ENCODE measurements around the gene CLDN1.

The CLDN1 gene

GRCh38 chr3:190330936-190331734 lies 8.9 kb upstream of the CLDN1 start:
- DNase-seq, result no peak

GRCh38 chr3:190326930-190327329 lies 4.7 kb upstream of the CLDN1 start:
- no peak for DNase-seq

GRCh38 chr3:190326361-190326760 lies 4.1 kb upstream of the CLDN1 start:
- DNase-seq, result no peak

GRCh38 chr3:190325923-190326322 lies 3.7 kb upstream of the CLDN1 start:
- DNase-seq, result peak; percentile 57

- no peak for DNase-seq
Measured at GRCh38 chr3:190323246-190323626, 990 bp upstream of the CLDN1 start.

GRCh38 chr3:190322604-190323245 lies 479 bp upstream of the CLDN1 start:
- no peak for DNase-seq

- DNase-seq, result no peak
Measured at GRCh38 chr3:190320594-190321362, 1.5 kb downstream of the CLDN1 start.

- no peak for DNase-seq
Measured at GRCh38 chr3:190319660-190320059, 2.6 kb downstream of the CLDN1 start.

GRCh38 chr3:190318666-190319065 lies 3.6 kb downstream of the CLDN1 start:
- no peak for DNase-seq

GRCh38 chr3:190314741-190315140 lies 7.5 kb downstream of the CLDN1 start:
- no peak for DNase-seq

GRCh38 chr3:190309414-190309813 lies 12.8 kb downstream of the CLDN1 start:
- DNase-seq, result no peak

- no peak for DNase-seq
Measured at GRCh38 chr3:190308154-190308553, 14.1 kb downstream of the CLDN1 start.

- DNase-seq, result no peak
Measured at GRCh38 chr3:190307164-190307545, 15.1 kb downstream of the CLDN1 start.

- no peak for DNase-seq
Measured at GRCh38 chr3:190306513-190307163, 15.6 kb downstream of the CLDN1 start.

- no peak for DNase-seq
Measured at GRCh38 chr3:190306026-190306425, 16.2 kb downstream of the CLDN1 start.

GRCh38 chr3:190305406-190305805 lies 16.8 kb downstream of the CLDN1 start:
- DNase-seq, result no peak

- DNase-seq, result no peak
Measured at GRCh38 chr3:190303884-190304283, 18.4 kb downstream of the CLDN1 start.

GRCh38 chr3:190302212-190302867 lies 19.9 kb downstream of the CLDN1 start:
- no peak for DNase-seq

GRCh38 chr3:190301591-190301990 lies 20.7 kb downstream of the CLDN1 start:
- no peak for DNase-seq

GRCh38 chr3:190299969-190300368 lies 22.3 kb downstream of the CLDN1 start:
- DNase-seq, result no peak

GRCh38 chr3:190294030-190294429 lies 28.2 kb downstream of the CLDN1 start:
- DNase-seq, result no peak

GRCh38 chr3:190293621-190294020 lies 28.6 kb downstream of the CLDN1 start:
- no peak for DNase-seq
